ENCODE data around the gene AFG3L2. TPM values are rescaled to one million over a fixed set of nuclear protein-coding genes. Genes with fewer than 3 reads are reported as not detected.

The AFG3L2 gene
- total RNA-seq (2021; fragmentation: NEBNext Ultra II Directional; extraction: Animal tissue kit (Norgen Biotek cat#: 25700)) (81.7 and 84.8 TPM in 2 replicates), polyA plus RNA-seq (2011; rRNA removed) (27.0 and 29.7 TPM in 2 replicates), polyA minus RNA-seq (2011; rRNA and poly(A)+ RNA removed) (44.7 and 45.5 TPM in 2 replicates)
- 45.2 TPM for polyA plus RNA-seq (2011; cell fraction: cytosol; rRNA removed)
- 29.6 TPM for polyA plus RNA-seq (2011; cell fraction: nucleus; rRNA removed)
- polyA plus RNA-seq (2012, experiment 1 of 2): 48.1 to 62.5 TPM (median 54.7 TPM) in 4 replicates
- polyA plus RNA-seq (2012, experiment 2 of 2): 15.9 TPM
- polyA plus RNA-seq (2013, experiment 1 of 2): 47.5 TPM
- 50.2 TPM for polyA plus RNA-seq (2013, experiment 2 of 2)
- polyA minus RNA-seq (2011; cell fraction: cytosol; rRNA and poly(A)+ RNA removed): 32.4 TPM
- 29.5 TPM for polyA minus RNA-seq (2011; cell fraction: nucleus; rRNA and poly(A)+ RNA removed)
- long read RNA-seq, experiment 1, transcript AFG3L2-201 (17 exons, 3,247 nt): major isoform, 10 of 59 reads
- long read RNA-seq, experiment 1, partial matches to known transcripts: 29 of 59 reads
- long read RNA-seq, experiment 1, other reads (novel, unspliced or antisense): 20 of 59 reads
- long read RNA-seq, experiment 2, partial matches to known transcripts: 32 of 37 reads
- long read RNA-seq, experiment 2, other reads (novel, unspliced or antisense): 5 of 37 reads

DNA sequence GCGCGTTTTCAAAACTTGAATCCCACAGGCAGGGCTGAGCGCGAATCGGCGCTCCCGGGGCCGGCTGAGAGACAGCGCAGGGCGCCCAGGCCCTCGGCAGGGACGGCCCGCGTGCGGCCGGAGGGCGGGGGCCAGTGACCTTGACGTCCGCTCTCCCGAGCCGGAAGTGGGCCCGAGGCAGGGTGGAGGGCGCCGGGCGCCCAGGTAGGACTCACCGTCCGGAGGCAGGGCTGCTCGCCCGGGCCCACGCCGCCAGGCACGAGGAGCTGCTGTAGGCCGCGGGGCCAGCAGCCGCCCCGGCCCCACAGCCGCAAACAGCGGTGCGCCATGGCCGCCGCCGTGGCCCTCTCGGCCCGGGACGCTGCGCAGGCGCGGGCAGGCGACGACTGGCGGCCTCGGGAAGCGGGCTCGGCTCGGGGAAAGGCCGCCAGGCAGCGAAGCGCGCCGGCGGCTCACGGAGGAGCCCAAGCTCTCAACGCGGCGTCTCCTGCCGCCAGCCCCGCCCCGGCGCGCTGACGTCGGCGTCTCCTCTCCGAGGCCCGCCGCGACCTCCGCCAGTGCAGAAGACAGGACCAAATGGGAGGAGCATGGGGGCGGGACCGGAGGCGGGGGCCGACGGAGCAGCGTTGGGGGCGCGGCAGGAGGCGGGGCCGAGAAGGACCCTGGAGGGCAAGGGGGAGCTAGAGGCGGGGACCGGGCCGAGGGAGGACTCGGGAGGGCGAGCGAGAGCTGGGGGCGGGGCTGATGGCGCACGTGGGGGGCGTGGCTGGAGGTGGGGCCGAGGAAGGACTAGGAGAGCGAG is at the start of gene AFG3L2:
TSS of gene AFG3L2 (minus strand) at position 474 of the 802 bp plus-strand sequence. CDS start at position 329, 145 bp downstream.
- peak within 1 kb of the TSS; percentile 90 for H3K27ac ChIP-seq (ENCODE audit: low read depth, low read length)
- peak within 1 kb of the TSS; percentile 70; the same call in 1 of the 2 replicates for H2AK5ac ChIP-seq (ENCODE audit: low read depth, low read length)
- H4K8ac ChIP-seq (ENCODE audit: extremely low read depth, insufficient read depth, low read length): peak within 1 kb of the TSS; percentile 90
- H2BK120ac ChIP-seq (replicated peaks; ENCODE audit: low read depth, low read length): no peak within 1 kb of the TSS
- H3K79me2 ChIP-seq (ENCODE audit: control insufficient read depth in 1 of 2, insufficient read depth in 2 of 2, low read length in 2 of 2): peaks cover 34 to 46% of the 10 kb centered on the region in 2 experiments
- H3K23ac ChIP-seq (ENCODE audit: insufficient read length): no peak within 1 kb of the TSS
- H2AFZ ChIP-seq (ENCODE audit: low read length): no peak within 1 kb of the TSS
- H3K56ac ChIP-seq (replicated peaks; ENCODE audit: insufficient read length, low read depth, low read length): peak within 1 kb of the TSS; percentile 78
- H2BK20ac ChIP-seq (ENCODE audit: low read length): no peak within 1 kb of the TSS
- peak within 1 kb of the TSS; percentile 26 to 93 (median 86) for H3K9ac ChIP-seq (replicated peaks in 1 of 4; ENCODE audit: extremely low read depth in 1 of 4, low read depth in 3 of 4, low read length in 3 of 4)
- no peaks in the 10 kb centered on the region for H3K27me3 ChIP-seq (replicated peaks in 1 of 4; ENCODE audit: control insufficient read depth in 3 of 4, extremely low read depth in 1 of 4, insufficient read depth in 3 of 4, low read length in 3 of 4)
- peak within 1 kb of the TSS; percentile 65 to 89 (median 78) for H3K4me3 ChIP-seq (ENCODE audit: extremely low read depth in 1 of 4, insufficient read depth in 2 of 4, low read depth in 3 of 4, low read length in 4 of 4)
- peak within 1 kb of the TSS; percentile 60 for H3K18ac ChIP-seq (ENCODE audit: extremely low read depth, low read length)
- H3K4ac ChIP-seq (replicated peaks; ENCODE audit: insufficient read length, low read depth, low read length): peak within 1 kb of the TSS; percentile 81
- no peak for FAIRE-seq
- peaks cover 19% of the 10 kb centered on the region for H3K79me1 ChIP-seq (ENCODE audit: low read depth, low read length)
- CTCF ChIA-PET (ENCODE audit: partially characterized antibody): interaction anchor here (0.6 to 2.3 kb wide), 8 partner anchors 15 to 592 kb away, joined by 3 to 11 read pairs (median 3); no protein-coding TSS in a partner anchor
- H3K4me2 ChIP-seq (ENCODE audit: insufficient read depth in 1 of 2, low read depth in 2 of 2, low read length in 2 of 2): peak within 1 kb of the TSS; percentile 98 to 100
- H4K5ac ChIP-seq (ENCODE audit: insufficient read length, low read depth, low read length): peak within 1 kb of the TSS; percentile 7
- H2BK5ac ChIP-seq (ENCODE audit: low read depth, low read length): peak within 1 kb of the TSS; percentile 86
- no peaks in the 10 kb centered on the region for H3K36me3 ChIP-seq (ENCODE audit: control insufficient read depth in 2 of 4, insufficient read depth in 4 of 4, low read length in 3 of 4)
- DNase-seq (ENCODE audit: low read depth in 1 of 2, low spot score in 2 of 2): peak; percentile 99 to 100
- peak within 1 kb of the TSS; percentile 40; the same call in 1 of the 2 replicates for H2BK12ac ChIP-seq (ENCODE audit: low read depth, low read length)
- H3K9me3 ChIP-seq (ENCODE audit: insufficient read depth in 2 of 2, low read depth in 1 of 2, low read length in 1 of 2): no peaks in the 10 kb centered on the region
- H4K91ac ChIP-seq (replicated peaks; ENCODE audit: insufficient read length, low read length): peak within 1 kb of the TSS; percentile 75
- WGBS, 2 experiments (ENCODE audit: extremely low coverage in 1 of 2, insufficient coverage in 1 of 2, insufficient read length in 1 of 2, insufficient replicate concordance in 2 of 2, low coverage in 1 of 2, low lambda C conversion rate in 2 of 2, missing lambda C conversion rate in 1 of 2): 3% methylated on average over 47 of the region's 100 CpGs; no CpG with 5 or more reads in 1 of the 2 experiments
- 0 out of 2 replicates have a peak within 1 kb of the TSS, but pooled peaks have one; percentile 0 for H2BK15ac ChIP-seq (ENCODE audit: low read length)
- POLR2A ChIA-PET (ENCODE audit: partially characterized antibody): interaction anchor here (0.8 to 2.8 kb wide), 18 partner anchors 9 to 326 kb away, joined by 3 to 12 read pairs (median 4); partner anchors contain the start of genes CEP76, CIDEA, PRELID3A and PSMG2
- peak within 1 kb of the TSS; percentile 68 for H3K14ac ChIP-seq (ENCODE audit: insufficient read length)
- peaks cover 3 to 15% (median 7%) of the 10 kb centered on the region in 4 experiments for H3K4me1 ChIP-seq (replicated peaks in 1 of 4; ENCODE audit: control insufficient read depth in 3 of 4, insufficient read depth in 4 of 4, low read length in 3 of 4)
- H3K23me2 ChIP-seq (ENCODE audit: low read depth, low read length): peaks cover 8% of the 10 kb centered on the region
- peaks cover 12% of the 10 kb centered on the region in 2 experiments for H4K20me1 ChIP-seq (replicated peaks in 1 of 2; ENCODE audit: control insufficient read depth in 1 of 2, insufficient read depth in 2 of 2, low read length in 2 of 2)
- TF ChIP-seq RFX5 (IDR thresholded peaks at IDR 0.05; ENCODE audit: borderline replicate concordance, low read depth, low read length) (no peak), TAF7 (optimal IDR thresholded peaks at IDR 0.05; ENCODE audit: borderline replicate concordance, low read depth, low read length) (peak; percentile 84), TAF1 (IDR thresholded peaks at IDR 0.05; ENCODE audit: low read depth, low read length) (peak; percentile 81)
- TF ChIP-seq, protein P1, sequence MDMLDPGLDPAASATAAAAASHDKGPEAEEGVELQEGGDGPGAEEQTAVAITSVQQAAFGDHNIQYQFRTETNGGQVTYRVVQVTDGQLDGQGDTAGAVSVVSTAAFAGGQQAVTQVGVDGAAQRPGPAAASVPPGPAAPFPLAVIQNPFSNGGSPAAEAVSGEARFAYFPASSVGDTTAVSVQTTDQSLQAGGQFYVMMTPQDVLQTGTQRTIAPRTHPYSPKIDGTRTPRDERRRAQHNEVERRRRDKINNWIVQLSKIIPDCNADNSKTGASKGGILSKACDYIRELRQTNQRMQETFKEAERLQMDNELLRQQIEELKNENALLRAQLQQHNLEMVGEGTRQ (IDR thresholded peaks at IDR 0.05; ENCODE audit: low read length): peak; percentile 38; the same call in 1 of the 2 replicates
- TF ChIP-seq, protein P2, sequence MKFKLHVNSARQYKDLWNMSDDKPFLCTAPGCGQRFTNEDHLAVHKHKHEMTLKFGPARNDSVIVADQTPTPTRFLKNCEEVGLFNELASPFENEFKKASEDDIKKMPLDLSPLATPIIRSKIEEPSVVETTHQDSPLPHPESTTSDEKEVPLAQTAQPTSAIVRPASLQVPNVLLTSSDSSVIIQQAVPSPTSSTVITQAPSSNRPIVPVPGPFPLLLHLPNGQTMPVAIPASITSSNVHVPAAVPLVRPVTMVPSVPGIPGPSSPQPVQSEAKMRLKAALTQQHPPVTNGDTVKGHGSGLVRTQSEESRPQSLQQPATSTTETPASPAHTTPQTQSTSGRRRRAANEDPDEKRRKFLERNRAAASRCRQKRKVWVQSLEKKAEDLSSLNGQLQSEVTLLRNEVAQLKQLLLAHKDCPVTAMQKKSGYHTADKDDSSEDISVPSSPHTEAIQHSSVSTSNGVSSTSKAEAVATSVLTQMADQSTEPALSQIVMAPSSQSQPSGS (IDR thresholded peaks at IDR 0.05; ENCODE audit: low read length): no peak

All from H1 (cell line).